Measurements from ENCODE around the gene PUSL1.

The PUSL1 gene

GRCh38 chr1:1298861-1299685, 9.3 kb upstream of the PUSL1 start:
- Histone ChIP-seq H3K4me1 (ENCODE audit: insufficient read depth, low read length) (peaks cover 3% of the 10 kb centered on the region), H3K9ac (ENCODE audit: low read length) (no peak overlapping the region), H3K4me3 (ENCODE audit: low read depth in 1 of 2, low read length in 2 of 2) (no peak overlapping the region), H3K27me3 (ENCODE audit: control insufficient read depth in 1 of 2, insufficient read depth in 2 of 2, low read length in 2 of 2) (no peaks in the 10 kb centered on the region), H3K36me3 (ENCODE audit: insufficient read depth, low read length) (no peaks in the 10 kb centered on the region), H3K9me3 (ENCODE audit: low read length) (no peaks in the 10 kb centered on the region), H3K27ac (ENCODE audit: low read depth, low read length) (no peak overlapping the region)

- no peak overlapping the region for H3K9ac ChIP-seq (ENCODE audit: low read length)
- no peak overlapping the region for H3K4me3 ChIP-seq (ENCODE audit: low read depth in 1 of 2, low read length in 2 of 2)
- peaks cover 3% of the 10 kb centered on the region for H3K4me1 ChIP-seq (ENCODE audit: insufficient read depth, low read length)
- H3K36me3 ChIP-seq (ENCODE audit: insufficient read depth, low read length), result no peaks in the 10 kb centered on the region
- H3K27me3 ChIP-seq (ENCODE audit: control insufficient read depth in 1 of 2, insufficient read depth in 2 of 2, low read length in 2 of 2), result no peaks in the 10 kb centered on the region
- H3K27ac ChIP-seq (ENCODE audit: low read depth, low read length), result no peak overlapping the region
- H3K9me3 ChIP-seq (ENCODE audit: low read length), result no peaks in the 10 kb centered on the region
These were observed 8.6 kb upstream of the PUSL1 start for GRCh38 chr1:1299686-1300351.

- no peaks in the 10 kb centered on the region for H3K27me3 ChIP-seq (ENCODE audit: control insufficient read depth in 1 of 2, insufficient read depth in 2 of 2, low read length in 2 of 2)
- no peak overlapping the region for H3K27ac ChIP-seq (ENCODE audit: low read depth, low read length)
- H3K9ac ChIP-seq (ENCODE audit: low read length), result no peak overlapping the region
- peaks cover 6% of the 10 kb centered on the region for H3K4me1 ChIP-seq (ENCODE audit: insufficient read depth, low read length)
- no peak overlapping the region for H3K4me3 ChIP-seq (ENCODE audit: low read depth in 1 of 2, low read length in 2 of 2)
- H3K9me3 ChIP-seq (ENCODE audit: low read length), result no peaks in the 10 kb centered on the region
- no peaks in the 10 kb centered on the region for H3K36me3 ChIP-seq (ENCODE audit: insufficient read depth, low read length)
These were observed 8.1 kb upstream of the PUSL1 start for GRCh38 chr1:1300352-1300739.

- no peaks in the 10 kb centered on the region for H3K36me3 ChIP-seq (ENCODE audit: insufficient read depth, low read length)
- no peak overlapping the region for H3K9ac ChIP-seq (ENCODE audit: low read length)
- peaks cover 22% of the 10 kb centered on the region for H3K4me1 ChIP-seq (ENCODE audit: insufficient read depth, low read length)
- no peak overlapping the region for H3K4me3 ChIP-seq (ENCODE audit: low read depth in 1 of 2, low read length in 2 of 2)
- H3K27me3 ChIP-seq (ENCODE audit: control insufficient read depth in 1 of 2, insufficient read depth in 2 of 2, low read length in 2 of 2), result no peaks in the 10 kb centered on the region
- H3K9me3 ChIP-seq (ENCODE audit: low read length), result no peaks in the 10 kb centered on the region
- H3K27ac ChIP-seq (ENCODE audit: low read depth, low read length), result no peak overlapping the region
These were observed 6.4 kb upstream of the PUSL1 start for GRCh38 chr1:1302006-1302430.

GRCh38 chr1:1302951-1303509, 5.4 kb upstream of the PUSL1 start:
- Histone ChIP-seq H3K27ac (ENCODE audit: low read depth, low read length) (no peak overlapping the region), H3K36me3 (ENCODE audit: insufficient read depth, low read length) (no peaks in the 10 kb centered on the region), H3K9ac (ENCODE audit: low read length) (no peak overlapping the region), H3K27me3 (ENCODE audit: control insufficient read depth in 1 of 2, insufficient read depth in 2 of 2, low read length in 2 of 2) (no peaks in the 10 kb centered on the region), H3K4me1 (ENCODE audit: insufficient read depth, low read length) (peaks cover 22% of the 10 kb centered on the region), H3K9me3 (ENCODE audit: low read length) (no peaks in the 10 kb centered on the region), H3K4me3 (ENCODE audit: low read depth in 1 of 2, low read length in 2 of 2) (no peak overlapping the region)

GRCh38 chr1:1303736-1304135, 4.7 kb upstream of the PUSL1 start:
- Histone ChIP-seq H3K9ac (ENCODE audit: low read length) (no peak overlapping the region), H3K4me3 (ENCODE audit: low read depth in 1 of 2, low read length in 2 of 2) (peak overlapping the region in 1 of 2 donors; percentile 85), H3K4me1 (ENCODE audit: insufficient read depth, low read length) (peaks cover 22% of the 10 kb centered on the region), H3K27me3 (ENCODE audit: control insufficient read depth in 1 of 2, insufficient read depth in 2 of 2, low read length in 2 of 2) (no peaks in the 10 kb centered on the region), H3K27ac (ENCODE audit: low read depth, low read length) (peak overlapping the region; percentile 14), H3K9me3 (ENCODE audit: low read length) (no peaks in the 10 kb centered on the region), H3K36me3 (ENCODE audit: insufficient read depth, low read length) (no peaks in the 10 kb centered on the region)

GRCh38 chr1:1304331-1305299, 3.8 kb upstream of the PUSL1 start:
- peak overlapping the region; percentile 60 for H3K9ac ChIP-seq (ENCODE audit: low read length)
- no peaks in the 10 kb centered on the region for H3K27me3 ChIP-seq (ENCODE audit: control insufficient read depth in 1 of 2, insufficient read depth in 2 of 2, low read length in 2 of 2)
- peak overlapping the region; percentile 47 to 85 for H3K4me3 ChIP-seq (ENCODE audit: low read depth in 1 of 2, low read length in 2 of 2)
- H3K27ac ChIP-seq (ENCODE audit: low read depth, low read length), result peak overlapping the region; percentile 75
- H3K36me3 ChIP-seq (ENCODE audit: insufficient read depth, low read length), result no peaks in the 10 kb centered on the region
- H3K9me3 ChIP-seq (ENCODE audit: low read length), result no peaks in the 10 kb centered on the region
- H3K4me1 ChIP-seq (ENCODE audit: insufficient read depth, low read length), result peaks cover 23% of the 10 kb centered on the region

GRCh38 chr1:1305300-1306069, 2.9 kb upstream of the PUSL1 start:
- no peaks in the 10 kb centered on the region for H3K27me3 ChIP-seq (ENCODE audit: control insufficient read depth in 1 of 2, insufficient read depth in 2 of 2, low read length in 2 of 2)
- peak overlapping the region; percentile 40 to 85 for H3K4me3 ChIP-seq (ENCODE audit: low read depth in 1 of 2, low read length in 2 of 2)
- peaks cover 6% of the 10 kb centered on the region for H3K36me3 ChIP-seq (ENCODE audit: insufficient read depth, low read length)
- H3K27ac ChIP-seq (ENCODE audit: low read depth, low read length), result peak overlapping the region; percentile 75
- H3K9me3 ChIP-seq (ENCODE audit: low read length), result no peaks in the 10 kb centered on the region
- H3K4me1 ChIP-seq (ENCODE audit: insufficient read depth, low read length), result peaks cover 26% of the 10 kb centered on the region
- H3K9ac ChIP-seq (ENCODE audit: low read length), result peak overlapping the region; percentile 22

- peaks cover 9% of the 10 kb centered on the region for H3K36me3 ChIP-seq (ENCODE audit: insufficient read depth, low read length)
- peak overlapping the region; percentile 40 to 85 for H3K4me3 ChIP-seq (ENCODE audit: low read depth in 1 of 2, low read length in 2 of 2)
- peak overlapping the region; percentile 4 for H3K9ac ChIP-seq (ENCODE audit: low read length)
- no peaks in the 10 kb centered on the region for H3K9me3 ChIP-seq (ENCODE audit: low read length)
- no peaks in the 10 kb centered on the region for H3K27me3 ChIP-seq (ENCODE audit: control insufficient read depth in 1 of 2, insufficient read depth in 2 of 2, low read length in 2 of 2)
- H3K27ac ChIP-seq (ENCODE audit: low read depth, low read length), result peak overlapping the region; percentile 75
- peaks cover 26% of the 10 kb centered on the region for H3K4me1 ChIP-seq (ENCODE audit: insufficient read depth, low read length)
These were observed 2.2 kb upstream of the PUSL1 start for GRCh38 chr1:1306070-1306660.

GRCh38 chr1:1306661-1307260, 1.6 kb upstream of the PUSL1 start:
- peak overlapping the region; percentile 92 for H3K27ac ChIP-seq (ENCODE audit: low read depth, low read length)
- peaks cover 26% of the 10 kb centered on the region for H3K4me1 ChIP-seq (ENCODE audit: insufficient read depth, low read length)
- peak overlapping the region; percentile 4 for H3K9ac ChIP-seq (ENCODE audit: low read length)

More at GRCh38 chr1:1306661-1307260, 1.6 kb upstream of the PUSL1 start:
- Histone ChIP-seq H3K4me3 (ENCODE audit: low read depth in 1 of 2, low read length in 2 of 2) (peak overlapping the region; percentile 85 to 98), H3K9me3 (ENCODE audit: low read length) (no peaks in the 10 kb centered on the region), H3K27me3 (ENCODE audit: control insufficient read depth in 1 of 2, insufficient read depth in 2 of 2, low read length in 2 of 2) (no peaks in the 10 kb centered on the region), H3K36me3 (ENCODE audit: insufficient read depth, low read length) (peaks cover 15% of the 10 kb centered on the region)

All from muscle layer of colon (tissue), 2 donors.